ENCODE data around the gene MBOAT7.

The MBOAT7 gene

GRCh38 chr19:54129617-54129996, 59.8 kb downstream of the MBOAT7 start:
- H3K4me2 ChIP-seq (ENCODE audit: low read length) = no peak overlapping the region
- TF ChIP-seq EZH2 (IDR thresholded peaks at IDR 0.05; ENCODE audit: borderline replicate concordance, low read length) = no peak
- TF ChIP-seq, protein P1, sequence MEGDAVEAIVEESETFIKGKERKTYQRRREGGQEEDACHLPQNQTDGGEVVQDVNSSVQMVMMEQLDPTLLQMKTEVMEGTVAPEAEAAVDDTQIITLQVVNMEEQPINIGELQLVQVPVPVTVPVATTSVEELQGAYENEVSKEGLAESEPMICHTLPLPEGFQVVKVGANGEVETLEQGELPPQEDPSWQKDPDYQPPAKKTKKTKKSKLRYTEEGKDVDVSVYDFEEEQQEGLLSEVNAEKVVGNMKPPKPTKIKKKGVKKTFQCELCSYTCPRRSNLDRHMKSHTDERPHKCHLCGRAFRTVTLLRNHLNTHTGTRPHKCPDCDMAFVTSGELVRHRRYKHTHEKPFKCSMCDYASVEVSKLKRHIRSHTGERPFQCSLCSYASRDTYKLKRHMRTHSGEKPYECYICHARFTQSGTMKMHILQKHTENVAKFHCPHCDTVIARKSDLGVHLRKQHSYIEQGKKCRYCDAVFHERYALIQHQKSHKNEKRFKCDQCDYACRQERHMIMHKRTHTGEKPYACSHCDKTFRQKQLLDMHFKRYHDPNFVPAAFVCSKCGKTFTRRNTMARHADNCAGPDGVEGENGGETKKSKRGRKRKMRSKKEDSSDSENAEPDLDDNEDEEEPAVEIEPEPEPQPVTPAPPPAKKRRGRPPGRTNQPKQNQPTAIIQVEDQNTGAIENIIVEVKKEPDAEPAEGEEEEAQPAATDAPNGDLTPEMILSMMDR (IDR thresholded peaks at IDR 0.05; ENCODE audit: low read length) = no peak
- H2AFZ ChIP-seq (ENCODE audit: low read length) = no peak overlapping the region
- no peaks in the 10 kb centered on the region for H3K4me1 ChIP-seq (ENCODE audit: insufficient read depth, low read length, severe bottlenecking)
- H3K79me2 ChIP-seq (ENCODE audit: insufficient read depth, low read length) = no peaks in the 10 kb centered on the region
- H3K36me3 ChIP-seq (ENCODE audit: insufficient read depth, low read length) = peaks cover 64% of the 10 kb centered on the region
- H3F3A ChIP-seq (ENCODE audit: insufficient read depth, low read length) = no peaks in the 10 kb centered on the region
- no peak overlapping the region for H3K9ac ChIP-seq (ENCODE audit: low read length)
- no peaks in the 10 kb centered on the region for H3K27me3 ChIP-seq (ENCODE audit: insufficient read depth, low read length)
- H4K20me1 ChIP-seq (ENCODE audit: insufficient read depth, low read length) = no peaks in the 10 kb centered on the region
- no peak overlapping the region for H3K27ac ChIP-seq (ENCODE audit: low read depth, low read length, poor library complexity, severe bottlenecking)
- H3K4me3 ChIP-seq (ENCODE audit: low read depth, low read length, poor library complexity, severe bottlenecking) = no peak overlapping the region
- no peaks in the 10 kb centered on the region for H3K9me3 ChIP-seq (ENCODE audit: low read length)
- H3K9me2 ChIP-seq (ENCODE audit: low read depth, low read length) = no peaks in the 10 kb centered on the region

GRCh38 chr19:54128796-54129616, 60.4 kb downstream of the MBOAT7 start:
- H3K79me2 ChIP-seq (ENCODE audit: insufficient read depth, low read length) = no peaks in the 10 kb centered on the region
- H3K36me3 ChIP-seq (ENCODE audit: insufficient read depth, low read length) = peaks cover 70% of the 10 kb centered on the region
- H3K4me3 ChIP-seq (ENCODE audit: low read depth, low read length, poor library complexity, severe bottlenecking) = no peak overlapping the region
- H3K4me1 ChIP-seq (ENCODE audit: insufficient read depth, low read length, severe bottlenecking) = no peaks in the 10 kb centered on the region
- H3K9me3 ChIP-seq (ENCODE audit: low read length) = no peaks in the 10 kb centered on the region
- H3K9ac ChIP-seq (ENCODE audit: low read length) = no peak overlapping the region
- H3K27me3 ChIP-seq (ENCODE audit: insufficient read depth, low read length) = no peaks in the 10 kb centered on the region
- H3F3A ChIP-seq (ENCODE audit: insufficient read depth, low read length) = no peaks in the 10 kb centered on the region
- H3K27ac ChIP-seq (ENCODE audit: low read depth, low read length, poor library complexity, severe bottlenecking) = no peak overlapping the region
- H3K4me2 ChIP-seq (ENCODE audit: low read length) = no peak overlapping the region
- no peaks in the 10 kb centered on the region for H4K20me1 ChIP-seq (ENCODE audit: insufficient read depth, low read length)
- no peak for TF ChIP-seq EZH2 (IDR thresholded peaks at IDR 0.05; ENCODE audit: borderline replicate concordance, low read length)
- TF ChIP-seq, protein P1 (IDR thresholded peaks at IDR 0.05; ENCODE audit: low read length) = no peak
- H3K9me2 ChIP-seq (ENCODE audit: low read depth, low read length) = no peaks in the 10 kb centered on the region
- no peak overlapping the region for H2AFZ ChIP-seq (ENCODE audit: low read length)

DNA sequence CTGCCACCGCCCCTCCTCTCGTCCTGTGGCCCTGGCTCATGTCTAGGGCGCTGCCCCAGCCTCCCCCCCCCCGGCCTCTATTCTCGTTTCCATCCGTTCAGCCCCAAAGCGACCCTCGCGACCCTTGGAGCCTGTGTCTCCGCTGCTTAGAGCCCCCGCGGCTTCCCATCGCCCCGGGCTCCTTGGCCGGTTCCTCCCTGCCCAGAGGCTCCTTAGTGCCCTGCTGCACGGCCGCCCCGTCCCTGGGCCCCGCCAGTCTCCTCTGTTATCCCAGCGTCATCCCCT, 61.0 kb downstream of the MBOAT7 start:
- H4K20me1 ChIP-seq (ENCODE audit: insufficient read depth, low read length) = no peaks in the 10 kb centered on the region
- H3K9ac ChIP-seq (ENCODE audit: low read length) = no peak overlapping the region
- H2AFZ ChIP-seq (ENCODE audit: low read length) = no peak overlapping the region
- H3K4me3 ChIP-seq (ENCODE audit: low read depth, low read length, poor library complexity, severe bottlenecking) = no peak overlapping the region
- no peaks in the 10 kb centered on the region for H3F3A ChIP-seq (ENCODE audit: insufficient read depth, low read length)
- no peaks in the 10 kb centered on the region for H3K27me3 ChIP-seq (ENCODE audit: insufficient read depth, low read length)
- H3K4me1 ChIP-seq (ENCODE audit: insufficient read depth, low read length, severe bottlenecking) = no peaks in the 10 kb centered on the region
- no peaks in the 10 kb centered on the region for H3K79me2 ChIP-seq (ENCODE audit: insufficient read depth, low read length)
- H3K4me2 ChIP-seq (ENCODE audit: low read length) = no peak overlapping the region
- no peak overlapping the region for H3K27ac ChIP-seq (ENCODE audit: low read depth, low read length, poor library complexity, severe bottlenecking)
- H3K9me2 ChIP-seq (ENCODE audit: low read depth, low read length) = no peaks in the 10 kb centered on the region
- H3K36me3 ChIP-seq (ENCODE audit: insufficient read depth, low read length) = peaks cover 76% of the 10 kb centered on the region
- no peaks in the 10 kb centered on the region for H3K9me3 ChIP-seq (ENCODE audit: low read length)
- TF ChIP-seq, protein P1 (IDR thresholded peaks at IDR 0.05; ENCODE audit: low read length) = no peak
